ENCODE measurements around the gene CYTH4.

The CYTH4 gene

GRCh38 chr22:37331856-37332536, 49.7 kb downstream of the CYTH4 start:
- no peak for DNase-seq

- no peak for DNase-seq
These were observed 51.6 kb downstream of the CYTH4 start for GRCh38 chr22:37333724-37334460.

DNA sequence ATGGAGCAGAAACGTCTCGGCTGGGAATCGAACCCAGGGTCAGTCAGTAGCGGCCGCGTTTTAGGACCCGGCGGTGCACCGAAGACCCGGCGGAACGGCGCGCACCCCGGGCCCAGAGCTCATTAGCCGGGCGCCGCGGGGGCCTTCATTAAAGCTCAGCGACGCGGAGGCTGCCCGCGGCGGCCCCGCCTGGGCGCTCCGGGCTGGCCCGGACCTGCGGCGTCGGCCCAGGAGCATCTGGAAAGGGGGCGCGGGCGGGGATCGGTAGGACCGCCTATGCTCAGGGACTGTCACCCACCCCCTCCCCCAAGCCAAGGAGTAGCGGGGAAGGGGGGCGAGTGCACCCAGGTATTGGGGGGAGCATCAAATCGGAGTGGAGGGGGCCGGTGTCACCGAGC, 52.2 kb downstream of the CYTH4 start:
- DNase-seq: no peak

DNA sequence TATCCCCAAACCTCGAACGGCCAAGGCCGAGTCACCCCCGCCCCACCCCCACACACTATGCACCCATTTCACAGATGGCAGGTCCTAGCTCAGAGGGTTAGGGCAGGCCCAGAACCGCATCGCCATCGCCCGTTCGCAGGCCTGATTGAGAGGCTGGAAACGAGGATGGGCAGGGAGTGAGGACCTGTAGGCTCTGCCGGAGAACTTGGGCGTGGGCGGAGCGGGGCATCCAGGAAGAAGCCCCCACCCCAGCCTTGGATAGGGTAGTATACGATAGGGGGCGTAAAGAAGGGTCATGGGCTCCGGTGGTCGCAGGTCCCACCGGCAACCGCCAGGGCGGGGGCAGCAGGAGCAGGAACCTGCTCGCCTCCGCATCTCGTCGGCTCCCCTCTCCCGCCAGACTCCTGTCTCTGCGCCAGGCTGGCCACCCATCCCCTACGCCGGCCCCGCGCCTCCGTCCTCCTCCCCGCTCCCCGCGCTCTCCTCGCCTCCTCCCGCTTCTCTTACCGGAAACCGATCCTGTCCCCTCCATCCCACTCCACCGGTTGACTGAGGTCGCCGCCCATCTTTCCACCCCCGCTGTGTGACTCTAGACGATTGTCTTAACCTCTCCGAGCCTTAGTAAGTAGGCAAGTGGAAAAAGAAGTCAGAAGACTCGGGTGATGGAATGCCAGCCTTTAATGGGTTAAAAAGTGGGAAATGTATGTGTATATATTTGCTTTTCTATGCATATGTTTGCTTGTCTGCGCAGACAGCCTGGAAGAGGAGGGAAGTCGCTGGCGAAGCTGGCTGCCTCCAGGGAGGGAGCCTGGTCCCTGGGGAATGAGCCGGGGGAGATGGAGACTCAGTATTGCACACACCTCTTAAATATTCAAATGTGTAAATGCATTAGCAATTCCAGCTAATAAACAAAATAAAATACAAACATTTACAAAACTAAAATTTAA, 52.8 kb downstream of the CYTH4 start:
- DNase-seq: peak; percentile 14

DNA sequence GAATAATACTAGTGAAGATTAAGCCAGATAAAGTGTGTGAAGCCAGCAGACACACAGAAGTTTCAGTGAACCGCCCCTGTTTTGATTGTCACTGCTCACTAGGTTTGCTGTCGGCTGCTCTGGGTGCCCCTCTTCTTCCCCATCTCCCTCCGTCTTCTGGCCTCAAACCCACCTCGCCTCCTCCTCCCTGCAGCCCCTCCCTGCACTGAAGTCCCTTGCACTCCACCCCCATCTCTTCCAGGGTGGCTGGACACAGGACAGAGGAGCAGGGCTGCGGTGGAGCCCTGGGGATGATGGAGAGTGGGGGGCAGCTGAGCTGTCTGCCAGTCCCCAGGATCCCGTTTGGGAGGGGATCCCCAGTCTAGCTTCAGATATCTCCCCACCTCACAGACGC, 53.5 kb downstream of the CYTH4 start:
- no peak for DNase-seq

DNA sequence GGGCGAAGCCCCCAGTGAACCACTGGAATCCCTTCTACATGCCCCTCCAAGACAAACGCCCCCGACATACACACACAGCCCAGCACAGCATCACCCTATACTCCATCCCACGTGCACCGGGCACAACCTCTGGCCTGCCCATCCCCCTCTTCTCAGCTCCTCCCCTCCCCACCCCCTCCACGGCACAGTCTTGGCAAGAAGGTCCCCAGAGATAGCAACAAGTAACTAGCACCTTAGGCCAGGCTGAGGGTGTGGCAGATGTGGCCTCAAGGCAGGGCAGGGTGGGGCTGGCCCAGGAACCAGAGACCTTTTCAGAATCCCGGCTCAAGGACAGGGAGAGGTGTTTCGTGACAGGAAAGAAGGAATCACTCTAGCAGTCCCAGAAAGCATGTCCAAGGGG, 54.3 kb downstream of the CYTH4 start:
- DNase-seq: no peak

GRCh38 chr22:37337204-37337943, 55.1 kb downstream of the CYTH4 start:
- DNase-seq: no peak

GRCh38 chr22:37338539-37339246, 56.4 kb downstream of the CYTH4 start:
- no peak for DNase-seq

GRCh38 chr22:37340331-37341262, 58.3 kb downstream of the CYTH4 start:
- no peak for DNase-seq

DNA sequence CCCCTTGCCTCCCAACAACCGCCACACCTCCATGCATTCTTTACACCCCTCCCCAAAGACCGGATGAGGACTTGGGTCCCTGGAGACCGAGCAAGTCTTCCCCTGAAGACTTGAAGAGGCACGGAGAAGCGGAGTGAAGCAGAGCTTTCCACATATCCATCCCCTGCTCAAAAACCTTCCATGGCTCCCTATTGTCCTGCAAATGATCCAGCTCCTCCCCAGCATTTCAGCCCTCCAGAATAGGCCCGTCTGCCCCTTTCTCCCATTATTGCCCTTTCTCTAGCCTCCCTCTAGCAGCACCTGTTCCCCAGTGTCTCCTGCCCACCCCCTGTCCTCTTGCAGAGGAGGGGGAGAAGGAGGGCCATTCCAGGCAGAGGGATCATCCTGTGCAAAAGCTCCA, 59.8 kb downstream of the CYTH4 start:
- no peak for DNase-seq

- no peak for DNase-seq
These were observed 61.0 kb downstream of the CYTH4 start for GRCh38 chr22:37343348-37343747.

DNA sequence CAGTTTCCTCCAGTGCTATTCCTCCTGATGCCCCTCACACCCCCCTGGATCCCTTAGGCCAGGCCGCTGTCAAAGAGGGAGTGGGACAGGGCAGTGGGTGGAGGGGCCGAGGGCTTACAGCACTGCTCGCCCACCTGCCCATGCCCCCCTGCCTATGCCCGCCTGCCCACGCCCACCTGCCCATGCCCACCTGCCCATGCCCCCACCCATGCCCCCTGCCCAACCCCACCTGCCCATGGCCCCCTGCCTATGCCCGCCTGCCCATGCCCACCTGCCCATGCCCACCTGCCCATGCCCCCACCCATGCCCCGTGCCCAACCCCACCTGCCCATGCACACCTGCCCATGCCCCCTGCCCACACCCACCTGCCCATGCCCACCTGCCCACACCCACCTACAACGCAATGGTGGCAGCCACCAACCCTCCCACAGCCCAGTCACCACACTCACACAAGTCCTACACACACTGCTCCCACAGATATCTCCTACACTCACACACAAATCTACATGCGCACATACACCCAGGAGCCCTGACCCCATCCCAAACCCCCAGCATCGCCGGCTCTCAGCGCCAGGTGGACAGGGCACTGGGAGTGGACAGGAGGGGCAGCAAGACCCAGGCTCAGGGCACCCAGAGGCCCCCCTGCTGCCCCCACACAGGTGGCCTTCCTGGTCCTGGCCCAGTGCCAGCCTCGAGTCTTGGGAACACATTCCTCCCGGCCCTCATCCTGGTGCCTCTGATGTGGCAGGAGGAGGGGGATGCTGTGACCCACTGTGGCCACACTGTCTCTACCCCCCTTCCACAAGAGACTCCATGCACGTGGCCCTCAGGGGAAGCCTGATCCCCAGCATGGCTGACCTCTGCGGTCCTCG, 61.8 kb downstream of the CYTH4 start:
- no peak for DNase-seq

DNA sequence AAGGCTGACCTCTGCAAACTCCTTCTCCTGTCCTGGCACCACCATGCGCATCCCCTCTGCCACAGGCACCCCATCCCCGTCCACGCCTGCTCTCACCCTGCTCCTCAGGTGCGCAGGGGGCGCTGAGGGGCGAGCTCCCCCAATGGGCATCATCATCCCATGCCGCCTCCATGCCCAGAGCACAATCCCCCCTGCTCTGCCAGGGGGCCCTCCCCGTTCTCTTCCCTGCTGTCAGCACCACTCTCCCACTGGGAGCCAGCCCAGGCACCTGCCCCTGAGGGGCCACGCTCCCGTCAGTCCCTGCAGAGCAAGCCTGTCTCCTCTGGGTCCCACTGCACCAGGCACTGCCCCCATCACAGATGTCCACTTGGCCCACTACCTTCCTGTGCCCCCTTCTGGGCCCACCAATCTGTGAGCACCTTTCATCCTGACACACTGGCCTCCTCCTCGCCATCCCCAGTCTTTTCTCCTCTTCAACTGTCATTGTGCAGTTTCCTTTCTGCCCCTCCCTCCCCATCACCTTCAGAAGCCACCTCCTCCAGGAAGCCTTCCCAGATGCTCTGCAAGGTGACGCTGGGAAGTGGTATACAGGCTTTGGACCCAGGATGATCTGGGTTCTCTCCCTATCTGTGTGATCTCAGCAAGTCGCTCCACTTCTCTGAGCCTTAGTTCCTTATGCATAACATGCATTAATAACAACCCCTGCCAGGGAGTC, 62.6 kb downstream of the CYTH4 start:
- no peak for DNase-seq

DNA sequence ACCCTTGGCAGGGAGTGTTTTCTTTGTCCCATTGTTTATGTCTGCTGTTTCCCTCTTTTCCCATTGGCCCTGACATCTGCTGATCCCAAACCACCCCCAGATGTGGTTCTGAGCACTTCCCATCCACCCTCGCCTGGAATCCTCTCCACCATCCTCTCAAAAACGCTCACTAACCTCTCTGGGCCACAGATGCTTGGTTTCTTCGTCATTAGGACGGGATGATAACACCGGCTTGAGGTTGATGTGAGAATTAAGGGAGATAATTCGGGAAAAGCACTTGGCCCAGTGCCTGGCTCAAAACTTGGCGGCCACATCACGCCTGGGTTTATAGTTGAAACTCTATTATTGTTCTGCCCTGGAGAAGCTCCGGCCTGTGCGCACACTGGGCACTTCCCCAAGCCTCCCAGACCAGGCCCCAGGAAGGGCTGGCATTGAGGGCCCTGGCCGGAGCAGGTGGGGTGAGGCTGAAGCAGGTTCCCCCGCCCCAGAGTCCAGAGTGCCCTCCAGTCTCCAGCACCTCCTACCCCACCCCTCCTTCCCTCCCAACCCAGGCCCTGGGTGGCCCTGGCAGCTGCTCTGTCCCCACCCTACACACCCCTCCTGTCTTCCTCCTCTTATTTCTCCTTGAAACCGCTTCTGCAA, 63.7 kb downstream of the CYTH4 start:
- no peak for DNase-seq

- DNase-seq: no peak
These were observed 64.2 kb downstream of the CYTH4 start for GRCh38 chr22:37346505-37346895.

DNA sequence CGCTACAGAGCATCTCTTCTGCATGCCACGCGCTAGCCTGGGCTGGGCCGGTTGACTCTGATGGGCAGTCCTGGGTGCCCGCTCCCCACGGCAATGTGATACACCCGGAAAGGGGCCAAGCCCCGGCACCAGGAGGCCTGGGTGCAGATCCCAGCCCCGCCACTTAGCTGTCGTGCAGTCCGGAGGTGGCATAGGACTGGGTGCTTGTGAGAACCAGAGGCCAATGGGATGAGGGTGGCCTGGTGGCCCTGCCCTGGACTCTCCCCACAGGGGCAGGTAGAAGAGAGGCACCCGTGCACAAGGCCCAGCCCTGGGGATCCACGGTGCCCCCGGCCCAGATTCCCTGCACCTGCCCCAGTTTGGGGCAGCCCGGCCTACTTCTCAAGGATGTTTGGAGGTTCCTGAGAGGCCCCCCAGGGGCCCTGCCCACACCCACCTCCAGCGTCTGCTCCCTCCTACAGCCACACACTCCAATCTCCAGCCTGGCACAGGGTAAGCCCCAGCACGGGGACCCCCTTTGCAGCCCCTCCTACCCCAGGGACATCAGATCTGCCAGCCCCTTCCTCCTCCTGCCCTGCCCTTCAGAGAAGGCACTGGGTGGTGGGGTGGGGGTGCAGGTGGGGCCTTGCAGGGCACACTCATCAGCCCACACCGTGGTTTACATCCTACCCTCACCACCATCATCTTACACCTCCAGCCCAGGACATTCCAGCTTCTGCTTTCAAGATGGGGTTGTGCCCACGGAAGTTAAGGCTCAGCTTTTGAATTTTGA, 66.9 kb downstream of the CYTH4 start:
- DNase-seq: no peak

GRCh38 chr22:37351232-37351631, 68.9 kb downstream of the CYTH4 start:
- no peak for DNase-seq

- no peak for DNase-seq
These were observed 70.2 kb downstream of the CYTH4 start for GRCh38 chr22:37352481-37352880.

All from activated CD4-positive, alpha-beta T cell treated with anti-CD3 and anti-CD28 coated beads for 48 hours (primary cell).